ENCODE measurements around the gene TAF13.

DNA sequence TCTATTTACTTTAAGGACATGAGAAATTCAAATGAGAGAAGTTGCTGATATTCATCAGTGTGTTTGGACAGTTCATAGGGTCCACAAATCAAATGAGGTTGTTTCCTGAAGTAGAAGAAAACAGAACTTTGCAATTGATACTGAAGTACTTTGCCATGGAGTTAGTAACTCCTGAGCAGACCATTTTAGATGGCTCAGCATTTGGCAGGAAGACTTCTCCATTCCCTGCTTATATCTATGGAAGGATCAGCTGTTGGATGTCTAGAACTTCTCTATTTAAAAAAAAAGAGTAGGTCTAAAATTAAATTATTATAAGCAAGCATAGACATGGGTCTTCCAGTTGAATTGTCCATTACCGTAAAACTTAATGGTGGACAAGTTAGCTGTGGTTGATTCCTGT, 19.8 kb upstream of the TAF13 start:
- TF ChIP-seq, protein P1, sequence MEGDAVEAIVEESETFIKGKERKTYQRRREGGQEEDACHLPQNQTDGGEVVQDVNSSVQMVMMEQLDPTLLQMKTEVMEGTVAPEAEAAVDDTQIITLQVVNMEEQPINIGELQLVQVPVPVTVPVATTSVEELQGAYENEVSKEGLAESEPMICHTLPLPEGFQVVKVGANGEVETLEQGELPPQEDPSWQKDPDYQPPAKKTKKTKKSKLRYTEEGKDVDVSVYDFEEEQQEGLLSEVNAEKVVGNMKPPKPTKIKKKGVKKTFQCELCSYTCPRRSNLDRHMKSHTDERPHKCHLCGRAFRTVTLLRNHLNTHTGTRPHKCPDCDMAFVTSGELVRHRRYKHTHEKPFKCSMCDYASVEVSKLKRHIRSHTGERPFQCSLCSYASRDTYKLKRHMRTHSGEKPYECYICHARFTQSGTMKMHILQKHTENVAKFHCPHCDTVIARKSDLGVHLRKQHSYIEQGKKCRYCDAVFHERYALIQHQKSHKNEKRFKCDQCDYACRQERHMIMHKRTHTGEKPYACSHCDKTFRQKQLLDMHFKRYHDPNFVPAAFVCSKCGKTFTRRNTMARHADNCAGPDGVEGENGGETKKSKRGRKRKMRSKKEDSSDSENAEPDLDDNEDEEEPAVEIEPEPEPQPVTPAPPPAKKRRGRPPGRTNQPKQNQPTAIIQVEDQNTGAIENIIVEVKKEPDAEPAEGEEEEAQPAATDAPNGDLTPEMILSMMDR (IDR thresholded peaks at IDR 0.05), result no peak
- no peak for TF ChIP-seq POLR2AphosphoS5 (IDR thresholded peaks at IDR 0.05; ENCODE audit: insufficient read depth in 1 of 2, low read depth in 1 of 2)

Data from vagina (tissue), 2 donors.